Endothelial cell of hepatic sinusoid (primary cell): Measurements from ENCODE around the gene RFNG.

Experiments
- in situ Hi-C: cut with HindIII; loops from 2 replicates; pipeline ENCODE4 v1.10.0; 2017; ENCODE audit warnings: low sequenced_read_pairs

RFNG gene, protein sequence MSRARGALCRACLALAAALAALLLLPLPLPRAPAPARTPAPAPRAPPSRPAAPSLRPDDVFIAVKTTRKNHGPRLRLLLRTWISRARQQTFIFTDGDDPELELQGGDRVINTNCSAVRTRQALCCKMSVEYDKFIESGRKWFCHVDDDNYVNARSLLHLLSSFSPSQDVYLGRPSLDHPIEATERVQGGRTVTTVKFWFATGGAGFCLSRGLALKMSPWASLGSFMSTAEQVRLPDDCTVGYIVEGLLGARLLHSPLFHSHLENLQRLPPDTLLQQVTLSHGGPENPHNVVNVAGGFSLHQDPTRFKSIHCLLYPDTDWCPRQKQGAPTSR

DNA sequence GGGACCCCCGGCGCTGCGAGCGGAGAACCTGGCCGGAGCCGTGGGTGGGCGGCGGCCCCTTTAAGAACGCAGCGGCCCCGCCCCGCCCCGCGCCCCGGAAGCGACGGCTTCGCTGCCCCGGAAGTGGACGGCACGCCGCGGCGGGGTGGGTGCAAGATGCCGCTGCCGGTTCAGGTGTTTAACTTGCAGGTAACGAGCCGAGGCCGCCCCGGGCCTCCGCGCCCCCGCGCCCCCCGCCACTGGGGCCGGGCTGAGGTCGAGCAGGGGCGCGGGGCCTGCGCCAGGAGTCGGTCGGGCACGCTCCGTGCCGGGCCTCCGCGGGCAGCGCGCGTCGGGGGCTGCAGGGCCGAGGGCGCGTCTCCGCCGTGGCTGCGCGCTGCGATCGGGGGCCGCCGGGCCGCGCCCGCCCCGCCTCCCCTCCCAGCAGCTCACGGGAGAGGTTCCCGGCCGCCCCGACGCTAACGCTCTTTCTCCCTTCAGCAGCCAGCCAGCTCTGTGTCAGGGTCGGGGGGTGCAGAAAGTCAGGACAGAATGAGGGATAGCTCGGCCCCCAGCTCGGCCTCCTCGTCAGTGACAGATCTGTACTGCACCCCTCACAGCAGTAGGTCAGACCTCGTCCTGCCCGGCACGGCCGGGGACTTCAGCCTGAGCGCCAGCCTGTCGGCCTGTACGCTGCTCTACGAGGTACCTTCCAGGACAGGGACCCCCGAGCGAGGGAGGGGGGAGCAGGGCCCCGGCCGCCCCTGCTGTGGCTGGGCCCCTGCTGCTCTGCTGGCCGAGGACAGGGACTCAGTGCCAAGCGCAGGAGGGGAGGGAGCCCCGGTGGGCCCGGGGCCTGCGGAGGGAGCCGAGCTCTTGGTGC, at the start of gene RFNG, which contains the start of gene GPS1:
Gene RFNG, minus strand, starts transcription at position 36 of the 862 bp plus-strand sequence. CDS start 45 bp downstream, outside the sequence.
Gene GPS1, plus strand, starts transcription at position 123 of the 862 bp plus-strand sequence. Its CDS starts 34 bp downstream, at position 157.
- in situ Hi-C loops: loop anchor here (10.0 kb wide), 2 partner anchors 83 to 153 kb away; no protein-coding TSS in a partner anchor

DNA sequence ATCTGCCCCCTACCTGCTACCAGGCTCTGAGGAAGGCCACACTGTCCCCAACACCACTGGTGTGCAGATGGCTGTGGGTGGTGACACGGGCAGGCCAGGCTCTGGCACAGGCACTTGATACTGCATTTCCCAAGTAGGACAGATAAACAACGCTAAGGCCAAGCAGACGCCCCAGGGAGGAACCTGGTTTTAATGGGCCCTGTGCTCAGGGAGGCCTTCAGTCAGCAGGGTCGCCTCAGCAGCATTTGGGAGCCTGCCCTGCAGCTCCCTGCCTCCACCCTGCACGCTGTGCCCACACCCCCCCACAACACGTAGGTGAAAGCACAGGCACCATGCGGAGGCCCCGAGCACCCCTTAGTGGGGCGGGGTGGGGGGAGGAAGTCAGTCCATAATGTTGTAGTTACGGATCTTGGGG, 49.7 kb upstream of the RFNG start:
- in situ Hi-C loops: no loop called here

DNA sequence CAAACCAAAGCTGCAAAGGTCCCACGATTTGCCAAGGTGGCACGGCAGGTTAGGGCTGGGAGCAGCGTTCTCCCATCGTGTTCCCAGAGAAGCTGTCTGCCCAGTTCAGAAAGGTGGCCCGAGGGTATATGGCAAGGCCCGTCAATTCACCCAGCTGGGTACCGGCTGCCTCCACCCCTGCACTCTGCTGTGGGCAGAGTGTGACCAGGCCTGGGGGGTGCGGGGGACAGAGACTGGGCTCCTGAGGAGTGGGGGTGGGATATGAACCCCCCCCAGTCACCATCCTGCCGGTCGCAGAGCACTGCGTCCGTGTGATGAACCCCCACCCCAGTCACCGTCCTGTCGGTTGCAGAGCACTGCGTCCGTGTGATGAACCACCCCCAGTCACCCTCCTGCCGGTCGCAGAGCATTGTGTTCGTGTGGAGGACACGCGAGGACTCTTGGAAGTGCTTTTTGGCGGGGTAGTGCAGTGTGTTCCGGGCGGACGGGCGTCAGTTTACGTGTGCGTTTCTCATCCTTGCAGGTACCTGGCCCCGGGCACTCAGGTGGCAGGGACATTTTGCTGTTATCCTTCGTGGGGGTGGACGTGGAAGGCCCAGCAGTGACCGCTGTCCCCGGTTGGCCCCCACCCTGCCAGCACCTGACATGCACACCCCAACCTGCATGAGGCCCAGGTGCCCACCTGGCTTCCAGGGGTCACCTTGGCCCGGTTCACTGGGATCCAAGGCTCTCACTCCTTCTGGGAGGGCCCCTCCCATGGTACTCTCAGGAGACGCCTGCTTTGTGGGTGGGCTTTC, 49.1 kb upstream of the RFNG start:
- in situ Hi-C loops: no loop called here

DNA sequence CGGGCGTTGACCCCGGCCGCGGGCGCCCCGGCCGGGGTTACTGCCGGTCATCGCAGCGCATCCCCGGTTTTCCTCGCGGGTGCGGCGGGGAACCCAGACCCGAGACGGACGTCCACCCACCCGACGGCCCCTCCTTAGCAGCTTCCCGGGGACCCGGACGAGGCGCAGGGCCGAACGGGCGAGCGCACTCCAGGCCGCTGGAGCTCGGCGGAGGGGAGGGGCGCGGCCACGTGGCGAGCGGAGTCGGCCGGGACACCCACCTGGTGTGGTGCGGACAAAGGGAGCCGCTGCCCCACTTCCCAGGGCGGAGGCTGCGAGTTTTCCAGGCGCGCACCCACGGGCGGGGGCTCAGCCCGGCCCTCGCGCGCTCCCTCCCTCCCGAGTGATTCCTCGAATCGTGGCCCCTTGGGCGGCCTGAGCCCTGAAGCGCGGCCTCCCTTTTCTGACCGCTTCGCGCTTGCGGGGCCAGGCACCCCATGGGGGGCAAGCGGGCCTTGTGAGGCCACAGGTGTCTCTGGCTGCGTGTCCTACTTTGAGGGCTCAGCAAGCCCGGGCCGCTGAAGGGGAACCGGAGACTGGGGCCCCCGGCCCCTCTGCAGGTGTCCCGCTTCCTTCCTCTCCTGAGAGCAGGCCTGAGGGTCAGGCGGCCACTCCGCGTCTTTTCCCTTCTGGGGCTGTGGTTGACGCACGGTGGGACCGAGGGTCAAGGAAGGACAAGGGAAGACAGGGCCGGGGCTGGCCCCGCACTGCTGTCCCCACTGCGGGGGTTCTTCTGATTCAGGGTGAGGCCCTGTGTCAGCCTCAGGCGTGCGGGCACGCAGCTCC, 47.5 kb upstream of the RFNG start:
- in situ Hi-C loops: no loop called here

DNA sequence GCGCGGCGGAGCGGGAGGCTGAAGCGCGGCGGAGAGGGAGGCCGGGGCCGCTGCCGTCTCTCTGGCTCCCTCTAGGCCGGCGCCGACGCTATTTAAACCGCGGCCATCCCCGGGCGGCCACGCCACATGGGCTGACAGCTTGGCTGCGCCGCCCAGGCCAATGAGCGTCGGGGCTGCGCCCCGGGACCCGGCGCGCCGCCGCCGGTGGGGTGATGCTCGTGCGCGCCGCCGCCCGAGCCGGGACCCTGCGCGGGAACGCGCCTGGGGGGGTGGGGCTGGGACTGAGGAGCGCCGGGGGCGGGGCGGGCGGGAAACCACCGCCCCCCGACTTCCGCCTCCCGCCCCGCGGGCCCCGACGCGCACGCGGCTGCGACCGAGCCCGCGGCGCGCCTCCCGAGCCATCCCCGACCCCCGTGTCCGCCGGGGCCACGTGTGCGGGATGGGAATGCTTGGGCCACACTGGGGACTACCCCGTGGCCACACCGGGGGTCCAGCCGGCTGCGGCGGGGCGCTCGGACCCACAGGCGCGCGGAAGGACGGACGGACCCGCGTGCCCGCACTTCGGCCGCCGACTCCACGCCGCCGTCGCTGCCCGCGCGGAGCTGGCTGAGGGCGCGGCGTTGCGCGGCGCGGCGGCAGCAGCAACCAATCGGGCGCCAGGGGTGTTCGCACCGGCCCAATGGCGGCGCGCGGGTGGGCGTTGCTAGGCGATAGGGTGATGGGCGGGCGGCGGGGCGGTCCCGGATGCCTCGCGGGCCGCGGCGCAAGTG, 46.7 kb upstream of the RFNG start, which contains the start of gene FASN:
Gene FASN, minus strand, starts transcription at position 68 of the 770 bp plus-strand sequence. CDS start 1,791 bp downstream, outside the sequence.
- in situ Hi-C loops: no loop called here

DNA sequence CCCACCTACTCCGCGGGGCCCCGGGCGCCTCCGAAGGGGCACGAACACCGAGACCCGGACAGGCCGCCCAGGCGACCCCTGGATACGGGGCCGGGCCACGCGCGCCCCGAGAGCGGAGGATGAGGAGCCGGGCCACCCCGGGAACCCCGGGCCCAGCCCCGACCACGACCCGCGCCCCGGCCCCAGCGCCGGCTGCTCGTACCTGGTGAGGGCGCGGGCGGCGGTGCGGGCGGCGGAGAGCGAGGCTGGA, 46.2 kb upstream of the RFNG start:
- in situ Hi-C loops: no loop called here

DNA sequence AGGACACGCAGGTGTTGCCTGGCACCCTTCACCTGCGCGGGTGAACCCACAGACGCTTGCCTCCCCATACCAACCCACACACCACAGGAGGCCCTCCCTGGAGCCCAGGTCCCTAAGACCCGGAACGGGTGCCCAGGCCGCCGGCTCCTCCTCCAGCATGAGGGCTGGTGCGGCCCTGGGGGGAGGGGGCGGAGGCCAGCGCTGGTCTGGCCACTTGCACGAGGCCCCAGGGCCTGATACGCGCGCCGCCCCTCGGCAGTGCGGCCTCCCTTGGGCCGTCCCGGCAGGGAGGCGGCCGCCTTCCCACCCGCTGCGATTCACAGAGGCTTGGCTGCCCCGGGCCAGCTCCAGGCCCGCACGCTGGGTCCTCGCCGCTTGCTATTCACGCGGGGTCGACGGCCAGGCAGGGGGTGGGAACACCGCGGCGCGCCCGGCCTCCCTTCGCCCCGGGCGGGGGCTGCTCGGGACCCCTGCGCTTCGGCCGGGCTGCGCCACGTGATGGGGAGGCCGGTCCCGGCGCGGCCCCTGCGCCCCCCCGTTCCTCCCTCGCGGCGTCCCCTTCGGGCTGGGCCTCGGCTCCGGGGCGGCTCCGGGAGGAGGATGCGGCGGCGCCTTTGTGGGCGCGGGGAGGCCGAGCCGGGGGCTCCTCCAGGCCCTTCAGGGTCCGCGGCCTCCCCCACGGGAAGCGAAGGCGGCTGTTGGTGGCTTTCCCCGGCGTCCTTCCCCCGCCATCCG, 45.7 kb upstream of the RFNG start:
- in situ Hi-C loops: no loop called here

DNA sequence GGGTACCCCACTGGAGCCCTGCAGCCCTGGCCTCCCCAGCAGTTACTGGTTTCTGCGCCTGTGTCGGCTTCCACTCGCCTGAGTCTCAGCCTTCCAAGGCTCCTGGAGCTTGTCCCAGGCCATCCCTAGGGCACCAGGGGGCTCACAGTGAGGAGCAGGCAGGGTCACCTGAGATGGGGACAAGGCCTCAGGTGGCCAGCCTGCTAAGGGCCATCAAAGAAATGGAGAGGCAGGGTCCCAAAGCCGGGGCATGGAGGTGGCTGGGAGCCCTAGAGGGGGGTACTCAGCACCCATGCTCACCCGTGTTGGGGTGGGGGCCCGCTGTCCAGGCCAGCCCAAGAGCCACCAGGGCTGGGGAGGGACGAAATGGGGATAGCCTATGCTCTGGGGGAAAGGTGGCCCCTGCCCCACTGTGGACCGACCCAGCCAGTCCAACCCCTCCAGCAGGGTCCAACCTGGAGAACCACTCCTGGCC, 45.1 kb upstream of the RFNG start:
- in situ Hi-C loops: no loop called here

DNA sequence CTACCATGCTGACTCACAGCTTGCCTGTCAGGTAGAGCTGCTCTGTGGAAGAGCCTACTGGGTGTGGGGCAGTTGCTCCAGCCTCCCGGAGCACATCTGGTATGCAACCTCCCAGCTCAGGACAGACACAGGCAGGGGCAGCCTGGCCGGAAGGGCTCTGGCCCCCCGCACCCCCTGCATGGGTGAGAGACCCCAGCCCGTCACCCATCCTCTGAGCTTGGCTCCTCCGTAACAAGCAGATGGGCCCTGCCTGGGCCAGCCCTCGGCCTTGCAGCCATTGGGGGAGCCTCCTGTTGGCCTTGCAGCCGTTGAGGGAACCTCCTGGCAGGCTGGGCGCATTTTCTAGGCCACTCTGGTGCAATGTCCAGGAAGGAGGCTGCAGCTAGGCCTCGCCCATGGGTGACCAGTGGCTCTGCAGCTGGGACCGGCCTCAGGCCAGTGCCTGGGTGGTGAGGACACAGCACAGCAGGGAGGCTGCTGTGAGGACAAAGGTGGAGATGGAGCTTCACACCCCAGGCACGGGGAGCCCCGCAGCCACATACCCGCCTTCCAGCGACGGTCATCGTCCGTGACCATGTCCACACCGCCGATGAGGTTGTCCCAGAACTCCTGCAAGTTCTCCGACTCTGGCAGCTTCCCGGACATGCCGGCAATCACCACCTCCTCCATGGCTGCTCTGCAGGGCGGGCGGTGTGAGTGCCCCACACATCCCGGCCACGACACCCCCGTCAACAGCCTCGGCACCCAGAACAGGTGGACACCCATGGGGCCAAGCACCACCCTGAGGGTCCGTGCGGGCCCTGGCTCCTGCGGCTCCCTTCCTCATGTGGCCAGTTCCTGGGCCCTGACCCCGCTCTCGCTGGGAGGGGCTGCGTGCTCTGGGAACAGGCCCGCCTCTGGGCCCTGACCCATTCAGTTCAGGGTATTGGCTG, 44.4 kb upstream of the RFNG start:
- in situ Hi-C loops: no loop called here

DNA sequence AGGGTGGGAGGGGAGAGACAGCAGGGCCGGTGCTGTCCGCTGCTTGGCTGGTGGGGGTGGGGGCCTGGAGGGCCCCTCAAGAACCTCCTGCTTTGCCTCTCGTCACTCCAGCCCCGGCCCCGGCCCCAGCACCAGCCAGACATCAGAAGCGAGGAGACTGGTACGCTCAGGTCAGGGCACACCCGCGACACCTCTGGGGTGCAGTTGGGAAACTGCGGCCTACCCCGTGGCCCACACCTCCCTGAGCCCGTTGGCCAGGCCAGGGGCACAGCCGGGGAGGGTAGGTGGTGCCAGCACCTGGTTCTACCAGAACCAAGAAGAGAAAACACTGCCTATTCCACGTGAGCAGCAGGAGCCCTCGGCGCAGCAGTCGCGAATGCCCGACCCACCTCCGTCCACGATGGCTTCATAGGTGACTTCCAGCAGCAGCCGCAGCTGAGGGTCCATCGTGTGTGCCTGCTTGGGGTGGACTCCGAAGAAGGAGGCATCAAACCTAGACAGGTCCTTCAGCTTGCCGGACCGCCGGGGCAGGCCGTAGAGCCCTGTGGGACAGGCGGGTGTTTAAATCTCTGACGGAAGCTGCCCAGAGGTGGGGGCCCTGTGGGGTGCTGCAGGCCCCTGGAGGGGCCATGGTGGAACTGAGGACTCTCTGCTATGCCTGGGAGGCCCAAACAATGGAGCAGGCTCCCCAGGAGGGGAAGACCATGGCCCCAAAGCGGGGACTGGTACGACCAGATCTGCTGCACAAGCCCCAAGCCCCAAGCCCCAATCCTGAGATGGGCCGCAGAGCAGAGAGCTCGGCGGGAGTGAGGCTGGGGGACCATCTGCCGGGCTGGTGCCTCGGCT, 43.5 kb upstream of the RFNG start:
- in situ Hi-C loops: no loop called here

DNA sequence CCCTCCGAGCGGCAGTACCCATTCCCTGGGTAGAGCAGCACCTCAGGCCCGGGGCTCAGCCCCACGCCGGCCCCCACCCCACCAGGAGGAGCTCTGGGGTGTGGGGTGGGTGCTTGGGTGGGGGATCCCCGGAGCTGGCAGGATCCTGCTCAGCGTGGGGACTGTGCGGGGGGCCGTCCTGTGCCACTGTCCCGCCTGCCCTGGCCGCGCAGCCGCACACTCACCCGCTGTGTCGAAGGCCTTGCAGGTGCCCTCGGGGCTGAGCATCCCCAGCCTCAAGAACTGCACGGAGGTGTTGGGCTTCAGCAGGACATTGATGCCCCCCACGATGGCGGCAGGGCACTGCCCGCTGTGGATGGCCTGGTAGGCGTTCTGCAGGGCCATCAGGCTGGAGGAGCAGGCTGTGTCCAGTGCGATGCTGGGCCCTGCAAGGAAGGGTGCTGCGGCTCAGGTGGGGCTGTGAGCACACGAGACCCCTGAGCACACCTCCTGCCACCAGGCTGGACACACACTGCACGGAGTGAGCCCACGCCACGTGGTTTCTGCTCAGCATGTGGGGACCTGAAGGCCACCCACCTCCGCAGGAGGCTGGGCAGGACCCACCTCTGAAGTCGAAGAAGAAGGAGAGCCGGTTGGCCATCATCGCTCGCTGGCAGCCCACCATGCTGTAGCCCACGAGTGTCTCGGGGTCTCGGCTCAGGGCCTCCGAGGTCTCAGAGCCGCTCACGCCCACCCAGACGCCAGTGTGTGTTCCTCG, 41.6 kb upstream of the RFNG start:
- in situ Hi-C loops: no loop called here

DNA sequence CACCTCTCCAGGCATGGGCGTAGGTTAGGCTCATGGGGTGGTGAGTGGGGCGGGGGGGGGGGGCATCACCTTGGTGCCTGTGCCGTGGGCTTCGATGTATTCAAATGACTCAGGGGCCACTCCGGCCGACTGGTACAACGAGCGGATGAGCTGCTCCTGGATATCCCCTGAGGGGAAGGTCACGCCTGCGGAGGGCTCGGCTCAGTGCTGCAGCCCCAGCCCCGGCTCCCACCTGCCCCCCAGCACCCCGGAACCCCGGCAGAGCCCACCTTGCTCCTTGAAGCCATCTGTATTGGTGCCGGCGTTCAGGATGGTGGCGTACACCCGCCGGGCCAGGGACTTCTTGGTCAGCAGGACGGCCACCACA, 41.0 kb upstream of the RFNG start:
- in situ Hi-C loops: no loop called here

DNA sequence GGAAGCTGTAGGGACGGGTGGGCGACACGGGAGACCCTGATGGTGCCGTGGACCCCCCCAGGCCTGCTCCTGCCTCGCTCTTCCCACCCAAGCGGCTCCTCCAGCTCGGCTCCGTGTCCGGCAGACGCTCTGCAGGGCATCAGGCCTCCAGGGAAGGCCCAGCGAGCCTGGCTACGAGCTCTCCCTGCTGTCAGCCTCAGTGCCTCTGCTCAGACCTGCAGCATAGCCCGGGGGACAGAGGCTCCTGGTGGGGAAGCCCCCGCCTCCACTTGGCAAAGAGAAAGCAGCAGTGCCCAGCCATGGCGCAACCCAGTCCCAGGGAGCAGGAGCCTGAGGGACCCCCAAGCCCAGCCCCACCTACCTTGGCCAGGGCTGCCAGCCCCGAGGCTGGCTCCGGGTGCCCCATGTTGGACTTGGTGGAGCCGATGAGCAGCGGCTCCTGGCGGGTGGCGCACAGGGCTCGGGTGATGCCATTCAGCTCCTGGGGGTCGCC, 40.5 kb upstream of the RFNG start:
- in situ Hi-C loops: no loop called here

DNA sequence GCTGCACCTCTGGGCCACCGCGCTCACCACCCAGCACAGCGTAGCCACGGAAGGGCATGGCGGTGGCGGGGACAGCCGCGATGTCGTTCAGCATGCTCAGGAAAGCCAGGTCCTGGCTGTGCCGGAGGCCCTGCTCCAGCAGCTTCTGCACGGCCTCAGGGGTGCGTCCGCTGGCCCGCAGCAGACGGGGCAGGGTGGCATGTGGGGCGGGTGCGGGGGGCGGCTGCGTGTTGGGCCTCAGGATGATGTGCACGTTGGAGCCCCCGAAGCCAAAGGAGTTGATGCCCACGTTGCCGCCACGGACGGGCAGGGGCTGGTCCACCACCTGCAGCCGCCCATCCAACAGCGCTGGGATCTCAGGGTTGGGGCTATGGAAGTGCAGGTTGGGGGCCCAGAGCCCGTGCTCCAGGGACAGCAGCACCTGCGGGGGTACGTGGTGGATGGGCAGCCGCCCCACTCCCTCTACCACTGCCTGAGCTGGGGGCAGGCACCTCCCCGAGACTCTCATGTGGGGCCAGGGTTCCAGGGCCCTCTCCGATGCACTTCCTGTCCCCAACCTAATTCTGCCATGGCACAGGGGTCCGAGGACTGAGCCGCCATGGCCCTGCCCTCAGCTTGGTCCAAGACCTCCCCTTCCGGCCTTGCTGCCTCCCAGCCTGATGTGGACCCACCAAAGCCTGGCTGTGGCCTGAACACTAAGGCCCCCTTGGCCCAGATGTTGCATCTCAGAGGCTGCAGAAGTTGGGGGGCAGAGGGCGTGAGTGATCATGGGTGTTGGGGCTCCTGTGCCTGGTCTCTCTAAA, 39.9 kb upstream of the RFNG start:
- in situ Hi-C loops: no loop called here

DNA sequence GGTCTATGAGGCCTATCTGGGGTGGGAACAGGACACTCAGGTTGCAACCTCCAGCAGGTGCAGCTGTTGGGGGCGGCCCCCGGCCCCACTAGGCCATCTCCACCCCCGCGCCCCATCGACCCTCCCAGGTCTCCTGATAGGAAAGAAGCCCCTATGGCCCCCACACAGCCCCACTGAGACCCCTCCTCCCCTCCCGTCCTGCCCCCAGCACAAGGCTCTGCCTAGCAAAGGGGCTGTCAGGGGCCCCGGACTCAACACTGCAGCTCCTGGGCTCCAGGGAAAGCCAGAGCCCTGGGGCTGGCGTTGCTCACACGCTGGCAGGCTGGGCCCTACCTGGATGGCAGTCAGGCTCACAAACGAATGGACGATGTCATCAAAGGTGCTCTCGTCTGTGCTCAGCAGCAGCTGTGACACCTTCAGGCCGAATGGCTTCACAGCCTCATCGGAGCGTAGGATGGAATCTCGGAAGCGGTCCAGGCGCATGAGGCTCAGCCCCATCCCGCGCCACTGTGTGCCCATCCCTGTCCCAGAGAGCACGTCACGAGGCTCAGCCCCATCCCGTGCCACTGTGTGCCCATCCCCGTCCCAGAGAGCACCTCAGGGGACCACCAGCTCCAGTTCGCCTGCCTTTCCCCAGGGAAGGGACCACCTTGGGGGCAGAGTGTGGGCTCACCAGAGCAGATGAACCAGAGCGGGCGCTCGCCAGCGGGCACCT, 39.1 kb upstream of the RFNG start:
- in situ Hi-C loops: no loop called here
